Measurements from ENCODE around the gene NELFB. TPM values are rescaled to one million over a fixed set of nuclear protein-coding genes. Genes with fewer than 3 reads are reported as not detected.

NELFB gene
- total RNA-seq, 1 experiment from 2014 or later = 17.8 TPM

GRCh38 chr9:137216188-137216965 lies 38.8 kb upstream of the NELFB start:
- no peak overlapping the region for H2AFZ ChIP-seq (ENCODE audit: low read length)
- H3K4me2 ChIP-seq (ENCODE audit: low read depth, low read length, poor library complexity, severe bottlenecking) = no peak overlapping the region
- H3K27ac ChIP-seq (ENCODE audit: low read length) = no peak overlapping the region
- H3K36me3 ChIP-seq (ENCODE audit: insufficient read depth, low read length) = no peaks in the 10 kb centered on the region
- H4K20me1 ChIP-seq (ENCODE audit: insufficient read depth, low read depth, low read length) = no peaks in the 10 kb centered on the region
- H3K9me3 ChIP-seq (ENCODE audit: low read length) = no peaks in the 10 kb centered on the region
- H3K4me3 ChIP-seq (ENCODE audit: low read length) = no peak overlapping the region
- DNase-seq = no peak
- H3K9me2 ChIP-seq (replicated peaks; ENCODE audit: insufficient read depth, low read length) = no peaks in the 10 kb centered on the region
- H3K79me2 ChIP-seq (ENCODE audit: low read length) = no peaks in the 10 kb centered on the region
- no peak overlapping the region for H3K9ac ChIP-seq (ENCODE audit: low read length)
- no peaks in the 10 kb centered on the region for H3K27me3 ChIP-seq (ENCODE audit: low read length)
- no peaks in the 10 kb centered on the region for H3K4me1 ChIP-seq (ENCODE audit: low read length)

GRCh38 chr9:137217276-137218211 lies 37.6 kb upstream of the NELFB start:
- no peak overlapping the region for H3K27ac ChIP-seq (ENCODE audit: low read length)
- H3K9me2 ChIP-seq (replicated peaks; ENCODE audit: insufficient read depth, low read length) = no peaks in the 10 kb centered on the region
- no peak overlapping the region for H3K9ac ChIP-seq (ENCODE audit: low read length)
- no peaks in the 10 kb centered on the region for H3K79me2 ChIP-seq (ENCODE audit: low read length)
- no peaks in the 10 kb centered on the region for H4K20me1 ChIP-seq (ENCODE audit: insufficient read depth, low read depth, low read length)
- no peaks in the 10 kb centered on the region for H3K27me3 ChIP-seq (ENCODE audit: low read length)
- no peak for DNase-seq
- no peak overlapping the region for H3K4me3 ChIP-seq (ENCODE audit: low read length)
- H3K9me3 ChIP-seq (ENCODE audit: low read length) = no peaks in the 10 kb centered on the region
- peaks cover 3% of the 10 kb centered on the region for H3K4me1 ChIP-seq (ENCODE audit: low read length)
- H3K36me3 ChIP-seq (ENCODE audit: insufficient read depth, low read length) = no peaks in the 10 kb centered on the region
- no peak overlapping the region for H3K4me2 ChIP-seq (ENCODE audit: low read depth, low read length, poor library complexity, severe bottlenecking)
- H2AFZ ChIP-seq (ENCODE audit: low read length) = no peak overlapping the region

GRCh38 chr9:137218212-137218753 lies 36.8 kb upstream of the NELFB start:
- Histone ChIP-seq H3K79me2 (ENCODE audit: low read length) (no peaks in the 10 kb centered on the region), H3K36me3 (ENCODE audit: insufficient read depth, low read length) (no peaks in the 10 kb centered on the region), H3K9me3 (ENCODE audit: low read length) (no peaks in the 10 kb centered on the region), H3K9me2 (replicated peaks; ENCODE audit: insufficient read depth, low read length) (no peaks in the 10 kb centered on the region), H3K4me3 (ENCODE audit: low read length) (no peak overlapping the region), H3K9ac (ENCODE audit: low read length) (no peak overlapping the region), H2AFZ (ENCODE audit: low read length) (no peak overlapping the region), H3K27ac (ENCODE audit: low read length) (no peak overlapping the region), H4K20me1 (ENCODE audit: insufficient read depth, low read depth, low read length) (no peaks in the 10 kb centered on the region), H3K4me2 (ENCODE audit: low read depth, low read length, poor library complexity, severe bottlenecking) (no peak overlapping the region), H3K27me3 (ENCODE audit: low read length) (no peaks in the 10 kb centered on the region), H3K4me1 (ENCODE audit: low read length) (peaks cover 9% of the 10 kb centered on the region)
- DNase-seq = no peak

- Histone ChIP-seq H3K27me3 (ENCODE audit: low read length) (no peaks in the 10 kb centered on the region), H3K36me3 (ENCODE audit: insufficient read depth, low read length) (no peaks in the 10 kb centered on the region), H3K79me2 (ENCODE audit: low read length) (no peaks in the 10 kb centered on the region), H3K4me1 (ENCODE audit: low read length) (peaks cover 10% of the 10 kb centered on the region), H3K9ac (ENCODE audit: low read length) (no peak overlapping the region), H3K9me3 (ENCODE audit: low read length) (no peaks in the 10 kb centered on the region), H3K4me2 (ENCODE audit: low read depth, low read length, poor library complexity, severe bottlenecking) (no peak overlapping the region), H3K4me3 (ENCODE audit: low read length) (no peak overlapping the region), H4K20me1 (ENCODE audit: insufficient read depth, low read depth, low read length) (no peaks in the 10 kb centered on the region), H3K27ac (ENCODE audit: low read length) (no peak overlapping the region), H3K9me2 (replicated peaks; ENCODE audit: insufficient read depth, low read length) (no peaks in the 10 kb centered on the region), H2AFZ (ENCODE audit: low read length) (no peak overlapping the region)
- no peak for DNase-seq
Measured at GRCh38 chr9:137218754-137219271, 36.3 kb upstream of the NELFB start.

DNA sequence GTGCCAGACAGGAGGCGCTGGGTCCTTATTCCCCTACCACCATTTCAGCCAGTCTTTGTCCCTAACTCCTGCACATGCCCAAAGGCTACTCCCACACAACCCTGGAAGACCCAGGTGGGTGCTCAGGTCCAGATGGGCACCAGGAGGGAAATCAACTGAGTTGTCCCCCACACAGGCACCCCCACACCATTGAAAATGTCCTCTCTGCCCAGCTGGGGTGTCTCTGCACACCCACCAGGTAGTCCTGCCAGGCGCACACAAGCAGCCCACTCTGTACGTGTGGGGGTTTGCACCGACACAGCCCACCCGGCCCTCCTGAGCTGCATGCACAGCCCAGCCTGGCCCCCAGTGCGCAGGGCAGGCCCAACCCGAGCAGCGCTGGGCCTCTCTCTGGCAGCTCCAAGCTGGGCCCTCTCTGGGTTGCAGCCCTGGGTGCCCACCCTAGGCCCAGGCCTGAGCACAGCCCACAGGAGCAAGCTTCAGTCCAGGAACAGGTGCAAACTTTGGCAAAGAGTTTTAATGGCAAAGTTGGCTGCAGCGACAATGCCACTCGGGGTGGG lies 35.3 kb upstream of the NELFB start:
- Histone ChIP-seq H3K9me2 (replicated peaks; ENCODE audit: insufficient read depth, low read length) (no peaks in the 10 kb centered on the region), H3K27ac (ENCODE audit: low read length) (no peak overlapping the region), H3K36me3 (ENCODE audit: insufficient read depth, low read length) (no peaks in the 10 kb centered on the region), H3K9me3 (ENCODE audit: low read length) (no peaks in the 10 kb centered on the region), H2AFZ (ENCODE audit: low read length) (no peak overlapping the region), H3K27me3 (ENCODE audit: low read length) (no peaks in the 10 kb centered on the region), H3K4me2 (ENCODE audit: low read depth, low read length, poor library complexity, severe bottlenecking) (no peak overlapping the region), H3K4me3 (ENCODE audit: low read length) (no peak overlapping the region), H3K4me1 (ENCODE audit: low read length) (peaks cover 18% of the 10 kb centered on the region), H4K20me1 (ENCODE audit: insufficient read depth, low read depth, low read length) (no peaks in the 10 kb centered on the region), H3K9ac (ENCODE audit: low read length) (no peak overlapping the region), H3K79me2 (ENCODE audit: low read length) (no peaks in the 10 kb centered on the region)
- DNase-seq = no peak

DNA sequence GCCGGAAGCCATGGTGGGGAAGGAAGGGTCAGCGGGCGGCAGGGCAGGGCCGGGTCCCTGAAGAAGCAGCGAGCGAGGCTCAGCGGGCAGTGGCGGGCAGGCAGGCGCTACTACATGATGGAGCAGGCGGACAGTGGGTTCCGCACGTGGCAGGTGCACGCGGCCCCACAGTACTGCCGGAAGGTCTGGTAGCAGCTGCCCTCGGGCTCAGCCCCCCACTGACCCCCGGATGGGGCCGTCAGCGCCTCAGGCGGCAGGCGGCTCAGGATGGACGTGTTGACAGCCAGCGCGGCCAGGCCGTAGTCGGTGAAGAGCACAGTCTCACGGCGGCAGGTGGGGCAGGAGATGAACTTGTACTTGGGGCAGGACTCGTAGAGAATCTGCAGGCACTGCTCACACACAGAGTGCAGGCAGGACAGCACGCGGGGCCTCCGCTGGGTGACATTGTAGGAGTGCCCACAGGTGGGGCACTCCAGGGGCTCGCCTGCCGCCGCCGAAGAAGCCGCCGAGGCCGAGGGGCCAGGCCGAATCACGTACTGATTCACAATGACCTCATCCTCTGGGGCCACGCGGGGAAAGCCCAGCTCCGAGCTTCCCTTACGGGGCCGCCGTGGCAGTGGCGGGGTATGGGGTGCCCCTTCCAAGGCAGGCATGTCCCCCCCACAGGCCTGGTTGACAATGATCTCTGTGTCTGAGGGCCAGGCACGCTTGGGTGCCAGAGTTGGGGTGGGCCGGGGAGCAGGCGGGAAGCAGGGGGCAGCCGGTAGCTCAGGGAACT lies 34.6 kb upstream of the NELFB start:
- Histone ChIP-seq H2AFZ (ENCODE audit: low read length) (no peak overlapping the region), H3K4me1 (ENCODE audit: low read length) (peaks cover 22% of the 10 kb centered on the region), H3K4me2 (ENCODE audit: low read depth, low read length, poor library complexity, severe bottlenecking) (no peak overlapping the region), H3K9me3 (ENCODE audit: low read length) (no peaks in the 10 kb centered on the region), H3K4me3 (ENCODE audit: low read length) (no peak overlapping the region), H3K79me2 (ENCODE audit: low read length) (no peaks in the 10 kb centered on the region), H4K20me1 (ENCODE audit: insufficient read depth, low read depth, low read length) (no peaks in the 10 kb centered on the region), H3K9ac (ENCODE audit: low read length) (no peak overlapping the region), H3K27me3 (ENCODE audit: low read length) (no peaks in the 10 kb centered on the region), H3K36me3 (ENCODE audit: insufficient read depth, low read length) (no peaks in the 10 kb centered on the region), H3K9me2 (replicated peaks; ENCODE audit: insufficient read depth, low read length) (no peaks in the 10 kb centered on the region), H3K27ac (ENCODE audit: low read length) (no peak overlapping the region)
- no peak for DNase-seq

DNA sequence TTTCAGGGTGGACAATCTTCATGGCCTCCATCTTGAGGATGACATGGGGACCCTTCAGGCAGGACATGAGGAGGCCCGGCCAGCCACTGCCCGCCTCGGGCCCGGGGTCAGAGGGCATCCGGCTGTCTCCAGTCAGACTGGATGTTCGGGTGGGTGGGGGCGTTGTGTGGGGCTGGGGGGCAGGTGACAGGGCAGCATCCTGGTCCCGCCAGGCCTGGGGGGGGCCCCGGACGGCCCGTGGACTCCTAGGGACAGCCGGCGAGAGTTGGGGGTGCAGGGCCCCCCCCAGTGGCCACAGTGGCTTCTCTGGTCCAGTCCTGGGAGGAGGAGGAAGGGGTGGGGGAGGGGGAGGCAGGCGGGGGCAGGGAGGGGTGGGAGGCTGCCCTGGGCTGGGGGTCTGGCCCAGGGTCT lies 34.0 kb upstream of the NELFB start:
- Histone ChIP-seq H3K79me2 (ENCODE audit: low read length) (no peaks in the 10 kb centered on the region), H3K4me2 (ENCODE audit: low read depth, low read length, poor library complexity, severe bottlenecking) (no peak overlapping the region), H3K4me1 (ENCODE audit: low read length) (peaks cover 22% of the 10 kb centered on the region), H3K9me2 (replicated peaks; ENCODE audit: insufficient read depth, low read length) (no peaks in the 10 kb centered on the region), H4K20me1 (ENCODE audit: insufficient read depth, low read depth, low read length) (no peaks in the 10 kb centered on the region), H3K27ac (ENCODE audit: low read length) (no peak overlapping the region), H3K36me3 (ENCODE audit: insufficient read depth, low read length) (no peaks in the 10 kb centered on the region), H2AFZ (ENCODE audit: low read length) (no peak overlapping the region), H3K4me3 (ENCODE audit: low read length) (no peak overlapping the region), H3K9ac (ENCODE audit: low read length) (no peak overlapping the region), H3K27me3 (ENCODE audit: low read length) (no peaks in the 10 kb centered on the region), H3K9me3 (ENCODE audit: low read length) (no peaks in the 10 kb centered on the region)
- no peak for DNase-seq

Measured in Karpas-422 (cell line).